HG02571 (cell line): ENCODE data around the gene HSFX2.
A peak's percentile ranks its signal among the peaks of the same experiment; 100 is the strongest.
"Not testable (repeated sequence)": the region's sequence is repeated elsewhere in the genome, so short reads cannot be mapped to it uniquely, and the experiment has no call there.

Experiments
- ATAC-seq: cut with Tn5 transposase; IDR thresholded peaks from one replicate; pipeline ENCODE4 v1.9.1; 2021; ENCODE audit warnings: mild to moderate bottlenecking, moderate library complexity; ENCODE audit not compliant: unreplicated experiment

The HSFX2 gene, protein sequence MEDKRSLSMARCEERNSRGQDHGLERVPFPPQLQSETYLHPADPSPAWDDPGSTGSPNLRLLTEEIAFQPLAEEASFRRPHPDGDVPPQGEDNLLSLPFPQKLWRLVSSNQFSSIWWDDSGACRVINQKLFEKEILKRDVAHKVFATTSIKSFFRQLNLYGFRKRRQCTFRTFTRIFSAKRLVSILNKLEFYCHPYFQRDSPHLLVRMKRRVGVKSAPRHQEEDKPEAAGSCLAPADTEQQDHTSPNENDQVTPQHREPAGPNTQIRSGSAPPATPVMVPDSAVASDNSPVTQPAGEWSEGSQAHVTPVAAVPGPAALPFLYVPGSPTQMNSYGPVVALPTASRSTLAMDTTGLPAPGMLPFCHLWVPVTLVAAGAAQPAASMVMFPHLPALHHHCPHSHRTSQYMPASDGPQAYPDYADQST

DNA sequence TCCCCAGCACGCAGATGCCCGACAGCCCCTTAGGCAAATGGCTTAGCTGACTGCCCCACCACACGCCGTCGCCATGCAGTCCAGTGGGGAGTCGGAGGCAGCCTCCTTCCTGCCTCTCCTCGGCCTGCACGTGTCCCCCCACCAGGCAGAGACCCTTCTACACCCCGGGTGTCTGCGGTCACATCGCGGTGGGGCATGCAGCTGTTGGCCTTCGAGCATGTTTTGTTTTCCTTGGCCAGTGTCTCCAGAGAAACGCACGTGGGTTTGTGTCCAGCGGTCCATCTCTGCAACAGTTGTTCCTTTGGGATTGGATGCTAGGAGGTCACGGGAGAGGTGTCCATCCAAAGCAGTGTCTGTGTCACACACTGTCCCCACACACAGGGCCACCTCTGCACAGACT is at the start of gene HSFX2:
Gene HSFX2, minus strand, starts transcription at position 101 of the 400 bp plus-strand sequence. CDS start 614 bp downstream, outside the sequence.
- ATAC-seq: not testable (repeated sequence)

DNA sequence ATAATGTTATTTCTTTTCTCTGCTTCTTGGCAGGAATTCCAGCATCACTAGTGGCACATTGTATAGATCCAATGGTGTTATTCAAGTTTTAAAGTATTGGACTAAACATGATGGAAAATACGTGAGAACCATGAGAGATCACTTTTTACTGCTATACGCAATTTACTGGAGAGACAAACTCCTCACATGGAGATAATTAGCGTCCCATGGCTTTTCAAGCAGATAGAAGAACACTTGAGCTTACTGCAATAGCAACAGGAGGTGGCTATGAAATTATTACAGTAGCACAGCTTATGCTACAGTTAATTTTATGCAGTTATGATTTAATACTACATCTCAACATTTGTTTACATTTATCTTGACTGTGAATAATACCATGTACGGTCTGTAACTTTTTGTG is 48.4 kb upstream of the HSFX2 start:
- no peak for ATAC-seq

DNA sequence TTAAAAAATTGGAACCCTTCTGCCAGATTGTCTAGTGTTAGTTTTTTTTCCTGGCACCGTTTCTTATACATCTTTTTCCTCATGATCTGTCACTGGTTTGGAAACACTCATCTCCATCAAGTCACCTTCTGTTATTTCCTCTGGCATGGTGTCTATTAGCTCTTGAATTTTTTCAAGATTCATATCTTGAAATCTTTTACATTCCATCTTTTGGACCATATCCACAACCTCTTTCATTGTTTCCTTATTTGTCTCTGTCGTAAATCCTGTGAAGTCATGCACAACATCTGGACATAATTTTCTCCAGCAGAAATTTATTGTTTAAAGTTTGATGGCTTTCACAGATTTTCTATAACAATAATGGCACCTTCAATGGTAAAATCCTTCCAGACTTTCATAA is 46.7 kb upstream of the HSFX2 start:
- no peak for ATAC-seq

DNA sequence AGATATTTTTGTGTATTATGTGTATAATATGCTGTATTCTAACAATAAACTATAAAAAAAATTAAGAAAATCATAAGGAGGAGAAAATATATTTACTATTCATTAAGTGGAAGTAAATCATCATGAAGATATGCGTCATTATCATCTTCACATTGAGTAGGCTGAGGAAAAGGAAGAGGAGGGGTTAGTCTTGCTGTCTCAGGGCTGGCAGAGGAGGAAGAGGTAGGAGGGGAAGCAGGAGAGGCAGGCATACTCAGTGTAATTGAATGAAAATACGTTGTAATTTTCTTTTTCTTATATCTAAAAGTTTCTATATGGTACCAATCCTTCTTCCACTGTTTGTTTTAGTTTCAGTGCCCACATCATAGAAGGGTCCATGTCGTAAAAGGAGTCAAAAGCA is 46.3 kb upstream of the HSFX2 start:
- no peak for ATAC-seq

DNA sequence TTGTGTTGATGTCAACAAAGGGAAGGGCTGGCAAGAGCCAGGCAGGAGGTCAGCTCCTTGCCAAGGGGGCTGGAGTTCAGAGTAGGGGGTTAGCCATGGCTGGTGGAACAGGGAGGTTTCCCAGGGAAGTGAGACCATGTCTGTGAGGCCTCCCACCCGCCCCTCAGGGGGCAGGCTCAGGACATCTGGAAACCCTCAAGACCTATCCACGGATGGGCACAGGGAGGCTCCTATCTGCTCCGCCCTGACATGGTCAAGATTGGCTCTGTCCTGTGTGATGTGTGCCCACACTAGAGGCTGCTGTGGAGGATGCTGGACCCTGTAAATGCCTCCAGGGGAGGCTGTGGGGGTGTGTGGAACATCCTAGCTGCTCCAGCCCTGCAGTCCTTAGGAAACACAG is 44.5 kb upstream of the HSFX2 start:
- ATAC-seq: no peak

DNA sequence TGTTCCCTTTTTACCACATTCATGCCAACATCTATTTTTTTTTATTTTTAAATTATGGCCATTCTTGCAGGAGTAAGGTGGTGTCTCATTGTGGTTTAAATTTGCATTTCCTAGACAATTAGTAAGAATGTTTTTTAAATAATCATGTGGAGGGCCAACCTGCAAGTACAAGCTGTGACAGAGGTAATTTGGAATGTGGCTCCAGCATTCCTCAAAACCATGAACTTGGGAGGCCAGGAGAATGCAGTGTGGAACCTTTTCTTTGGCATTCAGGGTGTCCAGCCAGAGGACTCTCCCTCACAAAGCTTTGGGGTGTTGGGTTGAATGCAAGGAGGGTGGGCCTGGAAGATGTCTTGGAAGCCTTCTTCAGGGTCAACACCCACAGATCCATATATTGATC is 43.7 kb upstream of the HSFX2 start:
- ATAC-seq: no peak

DNA sequence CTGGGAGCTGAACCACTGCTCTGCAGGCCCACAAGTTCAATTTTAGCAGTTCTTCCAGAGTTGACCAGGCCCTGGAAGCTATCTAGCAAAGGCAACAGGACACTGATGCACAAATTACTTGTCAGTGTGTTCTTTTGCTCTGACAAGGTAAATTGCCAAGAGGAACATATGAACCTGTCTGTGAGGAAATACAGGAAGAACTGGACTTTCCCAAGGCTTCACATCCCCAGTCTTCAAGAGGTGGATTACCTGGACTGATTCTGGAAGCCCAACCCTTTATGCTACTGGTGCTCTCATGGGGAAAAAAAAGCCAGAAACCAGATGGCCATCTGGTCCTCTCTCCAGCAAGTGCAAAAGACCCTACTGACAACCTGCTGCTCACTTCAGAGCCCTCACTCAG is 38.4 kb upstream of the HSFX2 start:
- no peak for ATAC-seq

DNA sequence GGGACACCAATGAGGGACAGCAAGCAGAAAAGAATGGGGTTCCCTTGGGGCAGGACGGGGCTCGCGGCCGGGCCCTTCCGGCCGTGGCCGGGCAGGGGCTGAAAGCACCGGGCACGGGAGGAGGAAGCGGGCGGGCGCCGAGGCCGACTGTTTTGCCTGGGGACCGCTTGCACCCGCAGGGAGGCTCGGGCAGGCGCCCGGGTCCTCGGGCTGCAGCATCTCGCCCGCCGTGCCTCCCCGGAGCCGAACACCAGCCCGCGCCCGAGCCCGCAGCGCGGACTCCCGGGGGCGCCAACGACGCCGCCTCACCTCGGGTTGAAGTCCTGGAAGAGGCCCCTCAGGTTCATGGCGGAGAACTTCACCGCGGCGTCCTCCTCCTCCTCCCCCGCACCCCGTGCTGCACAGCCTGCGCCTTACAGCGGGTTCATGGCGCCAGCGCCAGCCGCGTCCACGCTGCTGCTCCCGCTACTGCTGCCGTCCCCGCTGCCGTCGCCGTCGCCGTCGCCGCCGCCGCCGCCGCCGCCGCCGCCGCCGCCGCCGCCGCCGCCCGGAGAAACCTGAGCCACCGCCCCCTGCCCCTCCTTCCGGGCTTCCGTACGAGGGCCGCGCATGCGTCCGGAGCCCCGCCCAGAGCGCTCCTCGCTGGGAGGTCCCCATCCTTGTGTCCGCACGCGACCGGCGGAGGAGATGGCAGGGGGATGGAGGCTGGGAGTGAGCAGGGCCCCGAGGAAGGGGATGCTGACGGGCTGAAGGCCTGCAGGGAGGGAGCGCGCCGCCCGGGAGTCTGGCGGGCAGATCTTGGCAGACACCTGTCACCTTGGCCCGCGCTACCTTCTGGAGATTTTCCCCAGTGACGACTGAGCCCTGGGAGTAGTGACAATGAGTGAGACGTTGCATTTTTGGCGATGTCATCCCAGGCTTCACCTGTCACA is 36.4 kb upstream of the HSFX2 start, which contains the start of gene TMEM185A:
Gene TMEM185A, minus strand, starts transcription at position 559 of the 932 bp plus-strand sequence. Its CDS starts 212 bp downstream, at position 347.
- ATAC-seq: peak; percentile 82

DNA sequence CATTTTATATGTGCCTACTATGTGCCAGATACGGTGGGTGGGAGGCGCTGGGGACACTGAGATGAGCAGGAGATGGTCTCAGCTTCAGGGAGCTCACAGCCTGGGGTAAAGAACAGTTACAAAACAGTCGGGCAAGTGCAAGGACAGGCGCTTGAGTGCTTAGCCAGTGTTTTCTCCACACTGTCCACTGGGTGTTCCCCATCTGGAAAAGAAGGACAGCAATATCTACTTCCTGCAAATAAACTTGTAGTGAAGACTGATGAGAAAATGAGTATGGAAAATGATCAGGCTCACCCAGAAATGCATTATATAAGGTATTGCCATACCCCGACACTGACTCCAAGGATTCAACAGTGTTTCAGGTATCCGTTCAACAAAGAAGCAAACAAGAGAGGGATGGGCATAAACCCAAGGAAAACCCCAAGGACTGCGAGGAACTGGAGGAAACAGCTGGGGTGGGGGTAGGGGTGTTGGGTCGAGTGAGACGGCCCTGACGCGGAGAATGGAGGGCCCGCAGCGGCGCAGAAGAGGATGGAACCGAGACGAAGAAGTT is 35.6 kb upstream of the HSFX2 start:
- no peak for ATAC-seq

DNA sequence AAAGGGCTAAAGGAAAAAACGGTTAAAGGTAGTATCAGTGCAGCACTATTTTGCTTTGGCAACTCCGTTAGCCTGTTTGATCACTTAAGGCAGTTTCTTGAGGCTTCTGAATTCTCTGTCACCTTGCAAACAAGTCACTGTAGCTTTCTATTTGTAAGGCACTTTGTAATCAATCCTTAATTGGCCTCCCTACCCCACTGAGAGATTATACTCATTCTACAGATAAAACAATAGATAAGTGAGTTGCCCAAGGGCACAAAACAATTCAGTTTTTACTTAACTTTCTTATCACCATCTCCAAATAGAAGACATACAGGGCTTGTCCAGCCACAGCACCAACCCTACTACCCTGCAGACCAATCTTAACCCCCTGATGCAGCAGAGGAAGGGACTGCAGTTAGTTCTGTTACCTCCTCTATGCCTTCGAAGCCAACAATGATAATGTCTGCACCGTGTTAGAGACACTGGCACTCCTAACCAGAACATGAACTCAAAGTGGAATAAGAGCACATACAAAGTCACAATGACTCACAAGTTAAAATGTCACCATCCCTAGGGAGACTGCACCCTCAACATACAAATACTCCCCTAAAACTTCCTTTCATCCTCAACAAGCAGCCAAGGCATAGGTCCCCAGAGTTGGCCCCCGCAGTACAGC is 34.7 kb upstream of the HSFX2 start:
- ATAC-seq: no peak

DNA sequence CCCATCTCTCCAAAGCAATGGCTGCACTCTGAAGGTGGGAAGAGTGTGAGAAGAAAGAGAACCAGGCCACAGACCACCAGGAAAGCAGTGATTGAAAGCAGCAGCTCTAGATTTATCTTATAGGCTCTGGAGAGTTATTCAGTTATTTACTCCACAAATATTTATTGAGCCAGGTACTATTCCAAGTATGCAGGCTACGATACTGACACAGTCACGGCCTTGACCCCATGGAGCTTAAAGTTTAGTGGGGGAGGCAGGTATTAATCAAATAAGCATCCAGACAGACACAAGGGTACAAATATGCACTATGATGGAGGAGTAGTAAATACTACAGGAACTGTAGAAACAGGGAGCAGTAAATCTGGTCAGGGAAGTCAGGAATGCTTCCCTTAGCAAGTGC is 33.7 kb upstream of the HSFX2 start:
- no peak for ATAC-seq

DNA sequence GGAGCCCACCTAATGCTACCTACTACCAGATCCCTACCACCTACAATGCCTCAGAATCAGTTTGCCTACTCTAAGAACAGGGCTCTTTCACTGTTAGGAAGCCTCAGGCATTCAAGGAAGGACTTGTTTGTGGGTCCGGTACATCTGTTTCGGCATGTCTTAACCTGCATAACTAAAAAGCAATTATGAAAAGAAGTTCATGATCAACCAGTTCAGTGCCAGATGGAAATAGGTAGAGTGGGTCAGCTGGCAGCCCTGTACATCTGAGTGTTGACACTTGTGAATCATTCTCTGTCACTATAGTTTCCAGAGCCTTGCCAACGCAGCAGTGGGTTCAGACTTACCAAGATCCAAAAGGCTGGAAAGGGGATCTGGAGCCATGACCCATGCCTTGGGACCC is 33.2 kb upstream of the HSFX2 start:
- no peak for ATAC-seq

DNA sequence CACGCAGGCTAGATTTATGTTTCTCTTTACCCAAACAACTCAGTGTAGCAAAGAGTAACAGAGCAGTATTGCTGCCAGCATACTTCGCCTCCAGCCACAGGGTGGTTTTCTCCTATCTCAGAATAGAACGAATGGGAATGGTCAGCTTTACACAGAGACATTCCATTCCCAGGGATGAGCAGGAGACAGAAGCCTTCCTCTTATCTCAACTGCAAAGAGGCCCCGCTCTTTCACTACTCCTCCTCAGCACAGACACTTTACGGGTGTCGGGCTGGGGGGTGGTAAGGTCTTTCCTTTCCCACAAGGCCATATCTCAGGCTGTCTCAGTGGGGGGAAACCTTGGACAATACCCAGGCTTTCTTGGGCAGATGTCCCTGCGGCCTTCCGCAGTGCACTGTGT is 31.7 kb upstream of the HSFX2 start:
- not testable (repeated sequence) for ATAC-seq

DNA sequence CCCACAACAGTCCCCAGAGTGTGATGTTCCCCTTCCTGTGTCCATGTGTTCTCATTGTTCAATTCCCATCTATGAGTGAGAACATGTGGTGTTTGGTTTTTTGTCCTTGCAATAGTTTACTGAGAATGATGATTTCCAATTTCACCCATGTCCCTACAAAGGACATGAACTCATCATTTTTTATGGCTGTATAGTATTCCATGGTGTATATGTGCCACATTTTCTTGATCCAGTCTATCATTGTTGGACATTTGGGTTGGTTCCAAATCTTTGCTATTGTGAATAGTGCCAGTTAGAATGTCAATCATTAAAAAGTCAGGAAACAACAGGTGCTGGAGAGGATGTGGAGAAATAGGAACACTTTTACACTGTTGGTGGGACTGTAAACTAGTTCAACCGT is 24.5 kb upstream of the HSFX2 start:
- not testable (repeated sequence) for ATAC-seq

DNA sequence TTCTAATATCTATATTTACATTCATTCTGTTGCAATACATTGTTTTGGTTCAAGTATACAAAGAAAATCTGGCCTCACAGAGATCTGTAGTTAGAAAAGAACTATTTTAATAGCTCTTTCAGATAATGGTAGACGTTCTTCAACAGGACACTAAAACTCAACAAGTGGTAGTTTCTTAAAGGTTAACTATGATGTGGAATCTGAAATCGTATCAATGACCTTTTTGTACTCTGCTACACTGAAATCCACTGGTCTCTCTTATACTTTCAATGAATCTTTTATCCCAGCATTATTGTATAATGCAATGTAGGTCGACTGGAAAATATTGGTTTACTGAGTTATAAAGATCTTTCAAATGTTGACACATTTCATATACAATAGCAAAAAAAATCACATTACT is 23.8 kb upstream of the HSFX2 start:
- ATAC-seq: no peak

DNA sequence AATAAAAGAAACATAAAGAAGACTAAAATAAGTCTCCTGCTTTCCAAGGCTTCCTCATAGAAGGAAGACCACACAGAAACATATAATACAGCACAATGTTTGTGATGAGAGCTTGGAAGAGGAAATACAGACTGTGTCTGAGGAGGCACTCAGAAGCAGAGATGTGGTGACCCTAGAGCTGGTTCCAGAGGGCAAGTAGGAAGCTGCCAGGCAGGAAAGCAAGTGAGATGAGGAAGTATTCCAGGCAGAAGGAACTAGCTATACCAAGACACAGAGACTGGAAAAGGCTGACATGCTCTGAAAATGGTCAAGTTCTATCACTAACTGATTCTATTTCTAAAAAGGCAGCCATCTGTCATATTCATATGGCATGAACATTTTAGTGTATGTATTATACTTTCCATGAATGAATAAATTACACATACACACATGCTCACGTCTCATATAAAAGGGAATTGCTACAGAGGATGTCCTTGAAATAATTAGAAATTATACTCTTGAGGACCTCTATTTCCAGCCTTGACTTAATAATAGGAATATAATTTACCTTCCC is 16.6 kb upstream of the HSFX2 start:
- no peak for ATAC-seq

DNA sequence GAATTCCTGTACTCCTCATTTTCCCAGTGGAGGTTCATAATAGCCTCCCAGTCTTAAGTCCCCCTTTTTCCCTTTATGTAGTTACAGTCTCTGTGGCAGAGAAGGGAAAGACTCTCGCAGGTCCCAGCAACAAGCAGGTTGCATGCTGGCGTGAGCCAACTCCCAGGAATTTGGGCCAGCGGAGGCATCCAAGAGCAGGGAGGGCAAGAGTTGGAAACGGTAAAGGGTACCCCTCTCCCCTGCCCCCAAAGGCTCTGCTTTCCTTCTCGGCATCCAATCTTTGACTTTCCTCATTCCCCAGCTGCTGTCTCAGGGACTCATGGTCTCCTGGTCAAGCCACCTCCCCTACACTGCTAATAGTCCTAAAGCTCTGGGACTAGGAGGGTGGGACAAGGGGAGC is 15.4 kb upstream of the HSFX2 start:
- no peak for ATAC-seq

DNA sequence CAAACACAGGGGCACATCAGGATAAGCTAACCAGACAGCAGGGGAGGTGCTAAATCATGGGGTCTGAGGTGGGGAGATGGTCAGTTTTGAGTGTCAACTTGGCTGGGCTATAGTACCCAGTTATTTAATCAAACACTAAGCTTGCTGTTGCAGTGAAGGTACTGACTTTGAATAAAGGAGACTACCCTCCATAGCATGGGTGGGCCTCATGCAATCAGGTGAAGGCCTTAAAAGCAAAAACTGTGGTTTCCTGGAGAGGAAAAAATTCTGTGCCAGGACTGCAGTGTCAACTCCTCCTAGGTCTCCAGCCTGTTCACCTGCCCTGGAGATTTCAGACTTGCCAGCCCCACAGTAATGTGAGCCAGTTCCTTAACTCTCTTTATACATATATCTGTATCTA is 12.6 kb upstream of the HSFX2 start:
- ATAC-seq: no peak

DNA sequence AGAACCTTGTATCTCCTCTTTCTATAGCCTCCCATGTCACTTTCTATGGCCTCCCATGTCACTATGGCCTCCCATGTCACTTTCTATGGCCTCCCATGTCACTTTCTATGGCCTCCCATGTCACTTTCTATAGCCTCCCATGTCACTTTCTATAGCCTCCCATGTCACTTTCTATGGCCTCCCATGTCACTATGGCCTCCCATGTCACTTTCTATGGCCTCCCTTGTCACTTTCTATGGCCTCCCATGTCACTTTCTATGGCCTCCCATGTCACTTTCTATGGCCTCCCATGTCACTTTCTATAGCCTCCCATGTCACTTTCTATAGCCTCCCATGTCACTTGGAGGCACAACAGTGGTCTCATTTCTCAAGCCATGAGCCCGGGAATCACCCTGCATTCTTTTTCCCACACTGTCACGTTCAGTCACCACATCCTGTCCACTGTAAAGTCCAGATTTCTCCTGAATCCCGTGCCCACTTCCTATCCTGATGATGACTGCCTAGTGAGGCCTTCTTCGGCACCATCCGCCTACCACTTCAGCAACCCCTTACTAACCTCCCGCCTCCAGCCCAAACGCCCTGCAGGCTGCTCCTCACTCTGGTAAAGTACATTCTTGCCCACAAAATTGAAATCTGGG is 10.3 kb upstream of the HSFX2 start:
- not testable (repeated sequence) for ATAC-seq

DNA sequence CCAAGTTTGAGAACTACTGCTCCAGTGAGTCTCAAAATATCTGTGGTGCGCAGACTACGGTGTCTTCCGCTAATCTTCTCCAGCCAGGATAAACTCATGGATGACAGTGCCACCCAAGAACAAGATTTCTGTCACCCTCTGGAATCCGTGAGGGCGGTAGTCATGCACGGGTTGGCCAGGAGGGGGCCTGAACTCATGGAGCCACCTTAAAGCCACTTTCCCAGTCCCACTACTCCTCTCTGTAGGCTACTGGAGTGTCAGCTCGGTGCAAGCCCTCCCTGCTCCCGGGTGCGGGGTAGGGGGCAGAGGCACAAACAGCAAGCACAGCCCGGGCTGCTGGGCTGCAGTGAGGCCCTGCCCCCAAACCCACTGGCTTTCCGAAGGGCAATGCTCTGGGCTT is 3.5 kb upstream of the HSFX2 start:
- ATAC-seq: not testable (repeated sequence)
